ENCODE measurements around the gene ADCYAP1R1. TPM values are rescaled to one million over a fixed set of nuclear protein-coding genes. Genes with fewer than 3 reads are reported as not detected.
"Not testable (repeated sequence)": the region's sequence is repeated elsewhere in the genome, so short reads cannot be mapped to it uniquely, and the experiment has no call there.

ADCYAP1R1 gene
- total RNA-seq, 1 donor from 2014 or later, result not detected

- H3K4me1 Mint-ChIP-seq (ENCODE audit: low read depth), result peaks cover 2% of the 10 kb centered on the region
- peak; percentile 14 for DNase-seq (ENCODE audit: low spot score)
- H3K27ac Mint-ChIP-seq, result no peak overlapping the region
- H3K9me3 Mint-ChIP-seq, result no peaks in the 10 kb centered on the region
- H3K36me3 Mint-ChIP-seq (ENCODE audit: low read depth), result no peaks in the 10 kb centered on the region
- intact Hi-C loops (cut with micrococcal nuclease), result loop anchor here (10.0 kb wide), 1 partner anchor 600 kb away; no protein-coding TSS in a partner anchor
- no peaks in the 10 kb centered on the region for H3K27me3 Mint-ChIP-seq (ENCODE audit: low read depth)
- H3K4me3 Mint-ChIP-seq (ENCODE audit: low read depth), result no peak overlapping the region
Measured at GRCh38 chr7:31134246-31135188, 82.4 kb downstream of the ADCYAP1R1 start.

- Mint-ChIP-seq H3K27ac (no peak overlapping the region), H3K27me3 (ENCODE audit: low read depth) (no peaks in the 10 kb centered on the region), H3K9me3 (no peaks in the 10 kb centered on the region), H3K4me3 (ENCODE audit: low read depth) (no peak overlapping the region), H3K36me3 (ENCODE audit: low read depth) (no peaks in the 10 kb centered on the region), H3K4me1 (ENCODE audit: low read depth) (peaks cover 2% of the 10 kb centered on the region)
- no peak for DNase-seq (ENCODE audit: low spot score)
- intact Hi-C loops (cut with micrococcal nuclease), result loop anchor here (10.0 kb wide), 1 partner anchor 598 kb away; no protein-coding TSS in a partner anchor
Measured at GRCh38 chr7:31137234-31137633, 85.1 kb downstream of the ADCYAP1R1 start.

- Mint-ChIP-seq H3K36me3 (ENCODE audit: low read depth) (no peaks in the 10 kb centered on the region), H3K4me1 (ENCODE audit: low read depth) (no peaks in the 10 kb centered on the region), H3K9me3 (no peaks in the 10 kb centered on the region), H3K27me3 (ENCODE audit: low read depth) (no peaks in the 10 kb centered on the region), H3K27ac (no peak overlapping the region), H3K4me3 (ENCODE audit: low read depth) (no peak overlapping the region)
- no peak for DNase-seq (ENCODE audit: low spot score)
- intact Hi-C loops (cut with micrococcal nuclease), result no loop called here
Measured at GRCh38 chr7:31145339-31145738, 93.2 kb downstream of the ADCYAP1R1 start.

- Mint-ChIP-seq H3K4me1 (ENCODE audit: low read depth) (no peaks in the 10 kb centered on the region), H3K4me3 (ENCODE audit: low read depth) (no peak overlapping the region), H3K9me3 (no peaks in the 10 kb centered on the region), H3K27me3 (ENCODE audit: low read depth) (no peaks in the 10 kb centered on the region), H3K27ac (no peak overlapping the region), H3K36me3 (ENCODE audit: low read depth) (no peaks in the 10 kb centered on the region)
- intact Hi-C loops (cut with micrococcal nuclease), result no loop called here
- DNase-seq (ENCODE audit: low spot score), result no peak
Measured at GRCh38 chr7:31146030-31146429, 93.9 kb downstream of the ADCYAP1R1 start.

GRCh38 chr7:31146538-31146937, 94.4 kb downstream of the ADCYAP1R1 start:
- intact Hi-C loops (cut with micrococcal nuclease), result no loop called here
- H3K27me3 Mint-ChIP-seq (ENCODE audit: low read depth), result no peaks in the 10 kb centered on the region
- no peak for DNase-seq (ENCODE audit: low spot score)
- H3K9me3 Mint-ChIP-seq, result no peaks in the 10 kb centered on the region
- H3K36me3 Mint-ChIP-seq (ENCODE audit: low read depth), result no peaks in the 10 kb centered on the region
- no peak overlapping the region for H3K27ac Mint-ChIP-seq
- no peak overlapping the region for H3K4me3 Mint-ChIP-seq (ENCODE audit: low read depth)
- no peaks in the 10 kb centered on the region for H3K4me1 Mint-ChIP-seq (ENCODE audit: low read depth)

GRCh38 chr7:31151849-31152248, 99.7 kb downstream of the ADCYAP1R1 start:
- H3K4me3 Mint-ChIP-seq (ENCODE audit: low read depth), result no peak overlapping the region
- H3K27me3 Mint-ChIP-seq (ENCODE audit: low read depth), result no peaks in the 10 kb centered on the region
- intact Hi-C loops (cut with micrococcal nuclease), result no loop called here
- no peaks in the 10 kb centered on the region for H3K4me1 Mint-ChIP-seq (ENCODE audit: low read depth)
- no peaks in the 10 kb centered on the region for H3K36me3 Mint-ChIP-seq (ENCODE audit: low read depth)
- no peak for DNase-seq (ENCODE audit: low spot score)
- H3K9me3 Mint-ChIP-seq, result no peaks in the 10 kb centered on the region
- no peak overlapping the region for H3K27ac Mint-ChIP-seq

GRCh38 chr7:31153318-31153717, 101.2 kb downstream of the ADCYAP1R1 start:
- DNase-seq (ENCODE audit: low spot score); intact Hi-C loops (cut with micrococcal nuclease); H3K9me3 Mint-ChIP-seq; H3K4me3 Mint-ChIP-seq (ENCODE audit: low read depth); H3K4me1 Mint-ChIP-seq (ENCODE audit: low read depth); H3K27me3 Mint-ChIP-seq (ENCODE audit: low read depth); H3K27ac Mint-ChIP-seq; H3K36me3 Mint-ChIP-seq (ENCODE audit: low read depth): not testable (repeated sequence)

GRCh38 chr7:31160941-31161340, 108.8 kb downstream of the ADCYAP1R1 start:
- intact Hi-C loops (cut with micrococcal nuclease), result no loop called here
- Mint-ChIP-seq H3K36me3 (ENCODE audit: low read depth) (no peaks in the 10 kb centered on the region), H3K4me3 (ENCODE audit: low read depth) (no peak overlapping the region), H3K4me1 (ENCODE audit: low read depth) (no peaks in the 10 kb centered on the region), H3K27me3 (ENCODE audit: low read depth) (no peaks in the 10 kb centered on the region), H3K27ac (no peak overlapping the region), H3K9me3 (no peaks in the 10 kb centered on the region)
- DNase-seq (ENCODE audit: low spot score), result no peak

Other genes starting within 250 kb of the ADCYAP1R1 start
- not detected in 2 replicates for gene AQP1, start 140.5 kb upstream of the ADCYAP1R1 start, total RNA-seq
- gene GHRHR, start 88.4 kb upstream of the ADCYAP1R1 start, total RNA-seq, result not detected in 2 replicates

Data from activated T-helper 2 cell treated with anti-CD3 and anti-CD28 coated beads, Interferon-gamma antibody, Interleukin-2, Interleukin-4, amounts not matched to agents 10 μg/mL and 5 μg/mL and 100 μg/mL, durations not matched to agents 14 hours and 24 hours and 36 hours (primary cell).